ENCODE measurements around the gene HSD17B14. TPM values are rescaled to one million over a fixed set of nuclear protein-coding genes. Genes with fewer than 3 reads are reported as not detected.
"Not testable (repeated sequence)": the region's sequence is repeated elsewhere in the genome, so short reads cannot be mapped to it uniquely, and the experiment has no call there.

HSD17B14 gene
- total RNA-seq, 1 donor from 2014 or later = 1.2 TPM

GRCh38 chr19:48805452-48805851 is 30.8 kb downstream of the HSD17B14 start:
- DNase-seq (ENCODE audit: low spot score in 2 of 2) (peak in 1 of 2 donors; percentile 8), FAIRE-seq (no peak)

GRCh38 chr19:48804496-48804895 is 31.8 kb downstream of the HSD17B14 start:
- FAIRE-seq (no peak), DNase-seq (ENCODE audit: low spot score in 2 of 2) (peak; percentile 43)

GRCh38 chr19:48802623-48803022 is 33.7 kb downstream of the HSD17B14 start:
- DNase-seq (ENCODE audit: low spot score in 2 of 2) (no peak), FAIRE-seq (no peak)

- FAIRE-seq (no peak), DNase-seq (ENCODE audit: low spot score in 2 of 2) (no peak)
Measured at GRCh38 chr19:48799358-48800300, 36.7 kb downstream of the HSD17B14 start.

DNA sequence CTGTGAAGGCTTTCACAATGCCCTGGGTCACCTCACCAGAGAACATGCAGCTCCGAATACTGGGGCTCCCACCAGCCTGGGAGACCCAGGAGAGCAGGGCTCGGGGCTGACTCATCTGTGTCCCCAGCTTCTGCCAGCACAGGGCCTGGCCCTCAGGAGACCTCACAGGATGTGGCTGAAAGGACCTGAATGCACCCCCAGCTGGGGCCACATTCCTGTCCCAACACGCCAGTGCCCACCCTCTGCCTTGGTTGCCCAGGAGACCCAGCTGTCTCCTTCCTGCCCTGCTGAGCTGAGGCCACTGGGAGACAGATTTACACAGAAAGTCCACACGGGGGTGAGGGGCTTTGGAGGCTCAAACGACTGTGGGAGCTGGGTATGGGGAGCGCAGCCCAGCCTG is 37.4 kb downstream of the HSD17B14 start:
- DNase-seq (ENCODE audit: low spot score in 2 of 2) (peak in 1 of 2 donors; percentile 23), FAIRE-seq (no peak)

DNA sequence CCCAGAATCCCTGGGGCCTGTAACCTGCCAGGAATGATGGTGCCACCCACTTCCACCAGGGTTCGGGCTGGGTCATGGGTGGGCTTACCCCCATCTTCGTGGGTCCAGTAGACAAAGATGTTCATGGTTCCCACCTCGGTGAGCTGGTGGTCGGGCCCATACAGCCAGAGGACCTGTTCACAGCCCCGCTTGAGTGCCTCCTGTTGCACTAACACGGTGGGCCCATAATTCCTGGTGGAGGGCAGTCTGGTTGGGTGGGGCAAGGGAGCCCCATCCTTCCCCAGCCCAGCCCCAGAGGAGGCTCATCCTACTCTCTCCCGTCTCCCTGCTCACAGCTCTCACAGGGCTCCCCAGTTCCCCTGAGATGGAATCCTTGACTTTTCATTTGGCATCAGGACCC is 39.2 kb downstream of the HSD17B14 start:
- FAIRE-seq = no peak

DNA sequence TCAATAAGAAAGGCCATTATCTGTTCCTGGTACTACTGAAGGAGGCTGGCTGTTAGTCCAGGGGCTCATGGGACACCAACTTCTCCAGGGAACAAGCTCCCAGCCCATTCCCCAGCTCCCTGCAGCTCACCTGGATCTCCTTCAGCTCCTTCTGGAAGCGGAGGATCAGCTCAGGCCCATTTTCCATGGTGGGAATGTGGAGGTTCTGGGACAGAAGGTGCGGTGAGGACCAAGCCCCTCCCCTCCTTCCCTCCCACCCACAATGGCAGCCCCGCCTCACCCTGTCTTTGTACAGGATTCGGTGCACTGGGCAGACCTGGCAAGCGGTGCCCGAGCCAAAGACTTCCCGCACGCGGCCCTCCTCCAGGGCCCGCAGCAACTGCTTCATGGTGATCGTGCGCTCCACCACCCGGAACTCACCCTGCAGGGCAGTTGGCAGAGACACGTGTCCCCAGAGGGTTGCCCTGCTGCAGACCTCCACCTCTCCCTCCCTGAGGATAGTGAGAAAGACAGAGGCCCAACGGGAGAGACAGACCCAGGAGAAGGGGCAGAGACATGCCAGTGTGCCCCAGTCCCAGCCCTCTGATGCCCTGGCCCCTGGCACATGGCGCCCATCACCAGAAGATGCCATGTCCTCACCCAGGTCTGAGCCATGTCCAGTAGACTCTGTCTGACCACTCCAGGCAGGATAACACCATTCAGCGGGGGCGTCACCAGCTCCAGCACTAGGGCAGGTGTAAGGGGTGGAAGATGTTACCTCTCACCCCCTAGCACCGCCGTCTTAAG is 39.8 kb downstream of the HSD17B14 start:
- DNase-seq (ENCODE audit: low spot score in 2 of 2) = no peak
- no peak for FAIRE-seq

More for the DNA sequence above, 39.2 kb downstream of the HSD17B14 start:
- DNase-seq (ENCODE audit: low spot score in 2 of 2) = no peak

GRCh38 chr19:48795685-48796070 is 40.6 kb downstream of the HSD17B14 start:
- FAIRE-seq (no peak), DNase-seq (ENCODE audit: low spot score in 2 of 2) (no peak)

DNA sequence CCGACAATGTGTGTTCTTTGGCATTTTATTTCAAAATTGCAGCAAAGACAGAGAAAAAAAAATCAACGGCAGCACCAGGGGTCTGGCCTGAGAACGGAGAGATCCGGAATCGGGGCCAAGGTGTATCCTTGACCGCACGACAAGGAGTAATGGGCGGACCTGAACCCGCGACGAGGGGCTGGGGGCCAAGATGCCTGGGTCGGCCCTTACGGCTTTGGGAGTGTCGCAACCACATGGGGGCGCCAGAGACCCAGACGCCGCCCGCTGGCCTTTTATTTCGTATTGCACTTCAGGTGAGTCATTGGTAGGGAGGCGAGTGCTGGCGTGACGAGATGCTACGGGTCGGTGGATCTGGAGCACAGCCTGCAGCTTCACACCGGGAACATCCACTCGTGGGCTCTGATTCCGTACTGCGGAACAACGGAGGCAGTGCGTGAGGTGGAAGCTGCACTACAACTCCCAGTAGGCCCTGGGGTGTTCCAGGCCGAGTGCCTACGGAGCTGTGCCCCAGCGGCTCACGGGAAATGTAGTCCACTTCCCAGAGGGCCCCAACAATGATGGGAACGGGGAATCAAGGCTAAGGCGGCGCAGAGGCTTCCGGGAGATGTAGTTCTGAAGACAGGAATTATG is 41.1 kb downstream of the HSD17B14 start:
- peak; percentile 90 to 95 for DNase-seq (ENCODE audit: low spot score in 2 of 2)
- no peak for FAIRE-seq

DNA sequence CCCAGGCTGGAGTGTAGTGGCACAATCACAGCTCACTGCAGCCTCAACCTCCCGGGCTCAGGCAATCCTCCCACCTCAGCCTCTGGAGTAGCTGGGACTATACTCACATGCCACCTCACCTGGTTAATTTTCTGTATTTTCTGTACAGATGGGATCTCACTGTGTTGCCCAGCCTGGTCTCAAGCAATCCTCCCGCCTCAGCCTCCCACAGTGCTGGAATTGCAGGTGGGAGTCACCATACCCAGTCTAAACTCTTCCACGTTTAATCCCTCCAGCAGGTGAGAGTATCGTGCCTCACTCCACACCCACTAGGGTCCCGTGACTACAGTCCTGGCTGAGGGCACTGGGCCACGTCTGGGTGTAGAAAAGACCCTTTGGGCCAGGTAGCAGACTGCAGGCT is 42.0 kb downstream of the HSD17B14 start:
- DNase-seq (ENCODE audit: low spot score in 2 of 2) = no peak
- no peak for FAIRE-seq

DNA sequence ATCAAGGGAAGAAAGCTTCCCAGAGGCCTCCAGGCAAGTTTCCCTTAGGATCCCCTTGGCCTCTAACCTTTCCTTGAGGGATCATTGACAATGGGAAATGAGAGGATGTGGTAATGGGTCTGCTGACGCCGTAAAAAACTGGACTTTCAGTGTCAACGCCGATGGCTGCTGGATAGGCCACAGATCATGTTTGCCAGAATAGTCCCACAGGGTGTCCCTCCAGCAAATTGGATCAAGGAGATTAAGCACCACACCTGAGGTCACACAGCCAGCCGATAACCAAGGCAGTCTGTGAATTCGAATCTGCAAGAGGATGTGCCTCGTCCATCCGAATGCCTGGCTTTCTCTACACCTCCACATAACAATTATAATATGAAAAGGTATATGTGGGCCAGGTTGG is 43.0 kb downstream of the HSD17B14 start:
- no peak for DNase-seq (ENCODE audit: low spot score in 2 of 2)
- no peak for FAIRE-seq

- FAIRE-seq; DNase-seq (ENCODE audit: low spot score in 2 of 2): not testable (repeated sequence)
Measured at GRCh38 chr19:48787331-48787730, 49.0 kb downstream of the HSD17B14 start.

- DNase-seq (ENCODE audit: low spot score in 2 of 2); FAIRE-seq: not testable (repeated sequence)
Measured at GRCh38 chr19:48786422-48786821, 49.9 kb downstream of the HSD17B14 start.

DNA sequence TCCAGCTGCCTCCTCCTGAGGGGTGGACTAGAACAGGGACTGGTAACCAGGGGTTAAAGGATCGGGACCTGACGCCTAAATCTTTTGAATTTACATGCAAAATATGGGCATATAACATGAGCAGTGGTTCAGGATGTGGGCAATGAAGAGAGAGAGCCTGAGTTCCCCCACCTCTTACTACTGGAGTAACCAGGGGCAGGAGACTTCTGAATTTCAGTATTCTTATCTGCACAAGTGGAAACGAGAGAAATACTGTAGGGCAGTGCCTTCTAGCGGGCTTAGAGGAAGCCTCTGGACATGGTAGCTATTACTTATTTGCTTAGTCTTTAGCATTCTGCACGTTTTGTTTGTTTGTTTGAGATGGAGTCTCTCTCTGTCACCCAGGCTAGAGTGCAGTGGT is 51.8 kb downstream of the HSD17B14 start:
- FAIRE-seq (no peak), DNase-seq (ENCODE audit: low spot score in 2 of 2) (no peak)

DNA sequence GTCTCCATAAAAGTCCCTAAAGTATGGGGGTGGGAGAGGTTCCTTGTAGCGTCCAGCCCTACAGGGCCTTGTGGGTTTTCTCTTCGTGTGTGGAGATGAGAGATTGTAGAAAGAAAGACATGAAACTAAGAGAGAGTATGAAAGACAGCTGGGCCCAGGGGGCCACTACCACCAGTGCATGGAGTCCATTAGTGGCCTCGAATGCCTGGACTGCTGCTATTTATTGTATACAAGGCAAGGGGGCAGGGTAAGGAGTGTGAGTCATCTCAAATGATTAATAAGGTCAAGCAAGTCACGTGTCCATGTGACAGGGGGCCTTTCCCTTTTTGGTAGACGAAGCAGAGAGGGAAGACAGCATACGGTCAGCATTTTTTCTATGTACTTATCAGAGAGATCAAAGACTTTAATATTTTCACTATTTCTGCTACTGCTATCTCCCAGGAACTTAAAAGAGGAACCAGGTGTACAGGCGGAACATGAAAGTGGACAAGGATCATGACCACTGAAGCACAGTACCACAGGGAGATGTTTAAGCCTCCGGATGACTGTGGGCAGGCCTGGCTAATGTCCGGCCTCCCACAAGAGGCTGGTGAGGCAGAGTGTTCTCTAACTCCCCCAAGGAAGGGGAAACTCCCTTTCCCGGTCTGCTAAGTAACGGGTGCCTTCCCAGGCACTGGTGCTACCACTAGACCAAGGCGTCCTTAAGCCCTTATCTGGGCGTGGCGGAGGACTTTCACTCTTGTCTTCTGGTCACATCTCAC is 55.5 kb downstream of the HSD17B14 start:
- DNase-seq (ENCODE audit: low spot score in 2 of 2) = no peak
- FAIRE-seq = no peak

DNA sequence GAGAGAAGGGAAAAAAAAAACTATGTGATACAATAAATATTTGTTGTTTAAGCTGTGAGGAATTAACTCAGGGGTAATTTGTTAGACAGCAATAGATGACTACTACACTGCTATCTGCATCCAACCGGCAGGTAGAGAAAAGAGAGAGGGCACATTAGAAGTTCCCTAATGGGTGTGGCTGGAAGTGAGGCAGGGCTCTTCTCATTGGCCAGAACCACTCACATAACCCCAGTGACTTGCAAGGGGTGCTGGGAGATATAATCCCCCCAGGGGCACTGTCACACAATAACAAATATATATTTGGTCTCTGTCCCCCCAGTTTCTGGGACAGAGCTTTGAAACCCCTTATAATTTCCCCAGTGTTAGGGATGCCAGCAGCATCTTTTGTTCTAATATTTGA is 56.7 kb downstream of the HSD17B14 start:
- FAIRE-seq = no peak
- DNase-seq (ENCODE audit: low spot score in 2 of 2) = no peak

DNA sequence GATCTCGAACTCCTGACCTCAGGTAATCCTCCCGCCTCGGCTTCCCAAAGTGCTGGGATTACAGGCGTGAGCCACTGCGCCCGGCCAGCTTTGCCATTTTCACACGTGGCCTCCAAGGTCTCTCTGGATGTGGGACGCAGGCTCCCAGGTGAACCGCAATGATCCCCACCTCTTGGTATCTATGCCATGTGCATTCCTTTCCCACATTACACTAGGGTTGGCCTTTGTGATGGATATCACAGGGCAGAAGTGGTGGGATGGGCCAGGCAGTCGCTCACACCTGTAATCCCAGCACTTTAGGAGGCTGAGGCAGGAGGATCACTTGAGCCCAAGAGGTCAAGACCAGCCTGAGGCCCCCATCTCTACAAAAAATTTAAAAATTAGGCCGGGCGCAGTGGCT is 58.6 kb downstream of the HSD17B14 start:
- no peak for DNase-seq (ENCODE audit: low spot score in 2 of 2)
- FAIRE-seq = no peak

DNA sequence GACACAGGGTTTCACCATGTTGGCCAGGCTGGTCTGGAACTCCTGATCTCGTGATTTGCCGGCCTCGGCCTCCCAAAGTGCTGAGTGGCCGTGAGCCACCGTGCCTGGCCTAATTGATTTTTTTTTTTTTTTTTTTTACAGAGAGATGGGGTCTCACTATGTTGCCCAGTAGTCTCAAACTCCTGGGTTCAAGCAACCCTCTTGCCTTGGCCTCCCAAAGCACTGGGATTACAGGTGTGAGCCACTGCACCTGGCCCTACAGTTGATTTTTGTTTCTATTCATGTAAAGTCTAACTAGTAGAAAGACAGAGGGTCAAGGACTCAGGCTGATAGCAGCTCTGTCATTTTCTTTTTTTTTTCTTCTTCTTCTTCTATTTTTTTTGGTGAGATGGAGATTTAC is 59.2 kb downstream of the HSD17B14 start:
- DNase-seq (ENCODE audit: low spot score in 2 of 2) = no peak
- FAIRE-seq = no peak

DNA sequence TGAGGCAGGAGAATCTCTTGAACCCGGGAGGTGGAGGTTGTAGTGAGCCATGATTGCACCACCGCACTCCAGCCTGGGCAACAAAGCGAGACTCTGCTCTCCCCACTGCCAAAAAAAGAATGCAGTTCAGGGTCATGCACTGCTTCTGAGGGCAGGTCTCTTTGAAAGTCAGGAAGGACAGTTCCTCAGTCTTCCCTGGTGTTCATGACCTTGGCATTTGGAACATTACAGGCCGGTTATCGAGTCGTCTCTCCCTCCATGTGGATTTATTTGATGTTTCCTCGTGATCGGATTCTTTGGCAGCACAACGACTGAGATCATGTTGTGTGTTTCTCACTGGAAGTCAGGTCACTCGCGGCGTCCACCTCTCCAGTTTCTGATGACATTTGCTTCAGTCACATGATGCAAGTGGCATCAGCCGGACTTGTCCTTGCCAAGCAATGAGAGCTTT is 63.8 kb downstream of the HSD17B14 start:
- DNase-seq (ENCODE audit: low spot score in 2 of 2) = no peak
- no peak for FAIRE-seq

Data from frontal cortex (tissue), 4 donors.